HL-60 (cell line): ENCODE data around the gene ZNF782.

Experiments used
- POLR2AphosphoS5 ChIP-seq: IDR thresholded peaks from 2 replicates; pipeline ENCODE4 v1.6.1; 2012; ENCODE audit warnings: low read depth
- SPI1 ChIP-seq: IDR thresholded peaks from 2 replicates; pipeline ENCODE4 v1.6.1; 2012; ENCODE audit warnings: low read depth, mild to moderate bottlenecking, borderline replicate concordance
- TF ChIP-seq, protein P1 (sequence below): IDR thresholded peaks from one replicate; pipeline ENCODE4 v1.5.1; 2011; ENCODE audit warnings: low read length, control low read depth, inconsistent platforms; ENCODE audit not compliant: insufficient read depth

DNA sequence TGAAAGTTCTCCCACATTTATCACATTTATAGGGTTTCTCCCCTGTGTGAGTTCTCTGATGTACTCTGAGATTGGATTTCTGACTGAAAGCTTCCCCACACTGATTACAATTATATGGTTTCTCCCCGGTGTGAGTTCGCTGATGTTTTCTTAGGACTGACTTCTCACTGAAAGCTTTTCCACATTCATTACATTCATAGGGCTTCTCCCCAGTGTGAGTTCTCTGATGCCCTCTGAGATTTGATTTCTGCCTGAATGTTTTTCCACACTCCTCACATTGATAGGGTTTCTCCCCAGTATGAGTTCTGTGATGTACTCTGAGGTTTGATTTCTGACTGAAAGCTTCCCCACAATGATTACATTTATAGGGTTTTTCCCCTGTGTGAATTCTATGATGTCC lies 36.3 kb downstream of the ZNF782 start:
- TF ChIP-seq, protein P1, sequence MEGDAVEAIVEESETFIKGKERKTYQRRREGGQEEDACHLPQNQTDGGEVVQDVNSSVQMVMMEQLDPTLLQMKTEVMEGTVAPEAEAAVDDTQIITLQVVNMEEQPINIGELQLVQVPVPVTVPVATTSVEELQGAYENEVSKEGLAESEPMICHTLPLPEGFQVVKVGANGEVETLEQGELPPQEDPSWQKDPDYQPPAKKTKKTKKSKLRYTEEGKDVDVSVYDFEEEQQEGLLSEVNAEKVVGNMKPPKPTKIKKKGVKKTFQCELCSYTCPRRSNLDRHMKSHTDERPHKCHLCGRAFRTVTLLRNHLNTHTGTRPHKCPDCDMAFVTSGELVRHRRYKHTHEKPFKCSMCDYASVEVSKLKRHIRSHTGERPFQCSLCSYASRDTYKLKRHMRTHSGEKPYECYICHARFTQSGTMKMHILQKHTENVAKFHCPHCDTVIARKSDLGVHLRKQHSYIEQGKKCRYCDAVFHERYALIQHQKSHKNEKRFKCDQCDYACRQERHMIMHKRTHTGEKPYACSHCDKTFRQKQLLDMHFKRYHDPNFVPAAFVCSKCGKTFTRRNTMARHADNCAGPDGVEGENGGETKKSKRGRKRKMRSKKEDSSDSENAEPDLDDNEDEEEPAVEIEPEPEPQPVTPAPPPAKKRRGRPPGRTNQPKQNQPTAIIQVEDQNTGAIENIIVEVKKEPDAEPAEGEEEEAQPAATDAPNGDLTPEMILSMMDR = no peak
- TF ChIP-seq POLR2AphosphoS5 = no peak
- no peak for TF ChIP-seq SPI1
